ENCODE data around the gene SPATA46.

SPATA46 gene

DNA sequence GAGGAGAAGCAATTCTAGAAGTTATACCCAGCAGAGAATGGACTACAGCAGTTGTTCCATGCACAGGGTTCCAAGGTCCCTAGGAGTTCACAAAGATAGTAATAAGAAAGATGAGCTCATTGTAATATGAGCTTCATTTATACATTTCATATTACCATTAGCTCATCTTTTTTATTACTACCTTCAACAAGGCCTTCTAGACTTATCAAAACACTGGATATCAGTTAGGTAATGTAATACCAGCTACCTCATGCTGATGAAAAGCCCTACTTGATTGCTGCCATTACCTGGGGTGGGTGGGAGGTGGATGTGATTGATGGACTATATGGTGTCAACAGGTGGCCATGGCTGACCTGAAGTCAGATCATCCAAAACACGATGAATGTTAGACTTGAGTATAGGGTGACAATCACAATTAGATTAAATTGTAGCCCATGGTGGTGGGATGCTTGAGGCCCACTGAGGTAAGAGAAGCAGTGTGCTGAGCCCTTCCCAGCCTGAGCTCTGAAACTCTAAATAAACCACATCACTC lies 34.1 kb downstream of the SPATA46 start:
- TF ChIP-seq, protein P1, sequence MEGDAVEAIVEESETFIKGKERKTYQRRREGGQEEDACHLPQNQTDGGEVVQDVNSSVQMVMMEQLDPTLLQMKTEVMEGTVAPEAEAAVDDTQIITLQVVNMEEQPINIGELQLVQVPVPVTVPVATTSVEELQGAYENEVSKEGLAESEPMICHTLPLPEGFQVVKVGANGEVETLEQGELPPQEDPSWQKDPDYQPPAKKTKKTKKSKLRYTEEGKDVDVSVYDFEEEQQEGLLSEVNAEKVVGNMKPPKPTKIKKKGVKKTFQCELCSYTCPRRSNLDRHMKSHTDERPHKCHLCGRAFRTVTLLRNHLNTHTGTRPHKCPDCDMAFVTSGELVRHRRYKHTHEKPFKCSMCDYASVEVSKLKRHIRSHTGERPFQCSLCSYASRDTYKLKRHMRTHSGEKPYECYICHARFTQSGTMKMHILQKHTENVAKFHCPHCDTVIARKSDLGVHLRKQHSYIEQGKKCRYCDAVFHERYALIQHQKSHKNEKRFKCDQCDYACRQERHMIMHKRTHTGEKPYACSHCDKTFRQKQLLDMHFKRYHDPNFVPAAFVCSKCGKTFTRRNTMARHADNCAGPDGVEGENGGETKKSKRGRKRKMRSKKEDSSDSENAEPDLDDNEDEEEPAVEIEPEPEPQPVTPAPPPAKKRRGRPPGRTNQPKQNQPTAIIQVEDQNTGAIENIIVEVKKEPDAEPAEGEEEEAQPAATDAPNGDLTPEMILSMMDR (IDR thresholded peaks at IDR 0.05; ENCODE audit: insufficient read depth, low read length, poor library complexity, severe bottlenecking) = no peak
- TF ChIP-seq EZH2phosphoT487 (conservative IDR thresholded peaks at IDR 0.05; ENCODE audit: low read length) = no peak
- Histone ChIP-seq H3K27me3 (ENCODE audit: low read length) (no peaks in the 10 kb centered on the region), H2AFZ (ENCODE audit: low read depth, low read length, severe bottlenecking) (no peak overlapping the region), H4K20me1 (ENCODE audit: low read depth, low read length) (no peaks in the 10 kb centered on the region), H3K4me2 (ENCODE audit: low read depth, low read length, poor library complexity, severe bottlenecking) (no peak overlapping the region), H3K4me3 (ENCODE audit: insufficient read depth, low read length, poor library complexity, severe bottlenecking) (no peak overlapping the region), H3F3A (ENCODE audit: insufficient read depth) (no peaks in the 10 kb centered on the region), H3K36me3 (ENCODE audit: low read length) (no peaks in the 10 kb centered on the region), H3K79me2 (ENCODE audit: insufficient read depth, low read length) (no peaks in the 10 kb centered on the region), H3K9me3 (ENCODE audit: insufficient read depth, low read length) (no peaks in the 10 kb centered on the region), H3K9me2 (replicated peaks; ENCODE audit: insufficient read depth, low read length) (no peaks in the 10 kb centered on the region), H3K27ac (ENCODE audit: low read depth, low read length) (no peak overlapping the region), H3K9ac (ENCODE audit: low read length) (no peak overlapping the region)

GRCh38 chr1:162336621-162337285 lies 39.9 kb downstream of the SPATA46 start:
- Histone ChIP-seq H3K9ac (ENCODE audit: low read length) (no peak overlapping the region), H3K9me3 (ENCODE audit: insufficient read depth, low read length) (no peaks in the 10 kb centered on the region)

DNA sequence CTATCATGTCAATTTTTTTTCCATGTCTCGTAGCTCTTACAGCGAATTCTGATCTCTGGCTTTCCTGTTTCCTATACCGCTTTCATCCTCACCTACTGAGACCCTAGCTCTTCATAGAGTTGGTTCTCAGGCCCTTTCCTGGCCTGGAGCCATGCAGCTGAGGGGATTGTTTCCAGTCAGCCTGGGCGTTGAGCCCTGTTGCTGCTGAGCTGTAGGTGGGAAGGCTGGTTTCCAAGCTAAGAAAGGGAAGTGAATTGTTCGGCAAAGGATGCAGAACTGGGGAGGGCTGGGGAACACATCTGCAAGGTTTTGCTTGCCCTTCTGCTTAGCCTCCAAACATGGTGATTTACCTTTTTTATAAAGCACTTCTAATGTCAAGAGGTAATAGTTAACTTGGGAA lies 41.5 kb downstream of the SPATA46 start:
- TF ChIP-seq, protein P1 (IDR thresholded peaks at IDR 0.05; ENCODE audit: insufficient read depth, low read length, poor library complexity, severe bottlenecking) = no peak
- no peak for TF ChIP-seq EZH2phosphoT487 (conservative IDR thresholded peaks at IDR 0.05; ENCODE audit: low read length)
- no peaks in the 10 kb centered on the region for H4K20me1 ChIP-seq (ENCODE audit: low read depth, low read length)
- H2AFZ ChIP-seq (ENCODE audit: low read depth, low read length, severe bottlenecking) = no peak overlapping the region
- H3K27me3 ChIP-seq (ENCODE audit: low read length) = no peaks in the 10 kb centered on the region
- H3K4me2 ChIP-seq (ENCODE audit: low read depth, low read length, poor library complexity, severe bottlenecking) = no peak overlapping the region
- H3K36me3 ChIP-seq (ENCODE audit: low read length) = no peaks in the 10 kb centered on the region
- H3K79me2 ChIP-seq (ENCODE audit: insufficient read depth, low read length) = no peaks in the 10 kb centered on the region
- no peaks in the 10 kb centered on the region for H3K9me3 ChIP-seq (ENCODE audit: insufficient read depth, low read length)
- H3K4me3 ChIP-seq (ENCODE audit: insufficient read depth, low read length, poor library complexity, severe bottlenecking) = no peak overlapping the region
- H3K9ac ChIP-seq (ENCODE audit: low read length) = no peak overlapping the region
- no peak overlapping the region for H3K27ac ChIP-seq (ENCODE audit: low read depth, low read length)
- no peaks in the 10 kb centered on the region for H3K9me2 ChIP-seq (replicated peaks; ENCODE audit: insufficient read depth, low read length)
- no peaks in the 10 kb centered on the region for H3F3A ChIP-seq (ENCODE audit: insufficient read depth)

More at GRCh38 chr1:162336621-162337285, 39.9 kb downstream of the SPATA46 start:
- Histone ChIP-seq H3K9me2 (replicated peaks; ENCODE audit: insufficient read depth, low read length) (no peaks in the 10 kb centered on the region), H3K27me3 (ENCODE audit: low read length) (no peaks in the 10 kb centered on the region), H3K27ac (ENCODE audit: low read depth, low read length) (no peak overlapping the region), H3K4me3 (ENCODE audit: insufficient read depth, low read length, poor library complexity, severe bottlenecking) (no peak overlapping the region), H3F3A (ENCODE audit: insufficient read depth) (no peaks in the 10 kb centered on the region), H3K4me2 (ENCODE audit: low read depth, low read length, poor library complexity, severe bottlenecking) (no peak overlapping the region), H3K79me2 (ENCODE audit: insufficient read depth, low read length) (no peaks in the 10 kb centered on the region), H2AFZ (ENCODE audit: low read depth, low read length, severe bottlenecking) (no peak overlapping the region), H4K20me1 (ENCODE audit: low read depth, low read length) (no peaks in the 10 kb centered on the region), H3K36me3 (ENCODE audit: low read length) (no peaks in the 10 kb centered on the region)
- TF ChIP-seq EZH2phosphoT487 (conservative IDR thresholded peaks at IDR 0.05; ENCODE audit: low read length) = no peak
- TF ChIP-seq, protein P1 (IDR thresholded peaks at IDR 0.05; ENCODE audit: insufficient read depth, low read length, poor library complexity, severe bottlenecking) = no peak

Data from SU-DHL-6 (cell line).